GM13977 (cell line): Measurements from ENCODE around the gene BRSK2.

ENCODE experiments used
- DNase-seq: peaks from one replicate; pipeline ENCODE4 v3.0.0; 2012; ENCODE audit warnings: low spot score
- in situ Hi-C: fragments of 300-500 bp; cut with MboI; formaldehyde crosslinking; loops from one replicate; pipeline ENCODE4 v1.12.0; 2022; ENCODE audit warnings: low sequenced_read_pairs, low pct_unique_long_range_greater_than_20kb, mixed read lengths, inconsistent platforms; ENCODE audit not compliant: unreplicated experiment
- TF ChIP-seq, protein P1 (sequence below): IDR thresholded peaks from 2 replicates; pipeline ENCODE4 v1.5.1; 2012; ENCODE audit warnings: mild to moderate bottlenecking, control low read depth; ENCODE audit not compliant: insufficient read depth; ENCODE audit errors: extremely low read depth, missing control alignments

The BRSK2 gene

DNA sequence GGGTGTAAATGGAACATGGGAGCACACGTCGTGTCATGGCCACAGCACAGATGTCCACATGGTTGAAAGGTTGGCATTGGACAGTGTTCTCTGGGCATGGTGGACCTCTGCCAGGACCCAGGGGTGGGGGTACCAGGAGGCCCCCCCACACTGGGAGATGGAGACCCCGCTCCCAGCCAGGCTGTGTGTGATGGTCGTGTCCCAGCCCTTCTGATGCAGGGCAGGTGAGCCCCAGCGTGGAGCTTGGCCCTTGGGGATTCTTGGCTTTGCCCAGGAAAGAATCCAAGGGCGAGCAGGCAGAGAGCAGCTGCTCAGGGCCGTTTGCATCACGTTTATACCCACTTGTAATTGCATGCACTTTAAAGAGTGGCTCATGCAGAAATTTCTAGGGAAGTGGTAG lies 22.0 kb upstream of the BRSK2 start:
- no peak for DNase-seq
- in situ Hi-C loops, result no loop called here
- TF ChIP-seq, protein P1, sequence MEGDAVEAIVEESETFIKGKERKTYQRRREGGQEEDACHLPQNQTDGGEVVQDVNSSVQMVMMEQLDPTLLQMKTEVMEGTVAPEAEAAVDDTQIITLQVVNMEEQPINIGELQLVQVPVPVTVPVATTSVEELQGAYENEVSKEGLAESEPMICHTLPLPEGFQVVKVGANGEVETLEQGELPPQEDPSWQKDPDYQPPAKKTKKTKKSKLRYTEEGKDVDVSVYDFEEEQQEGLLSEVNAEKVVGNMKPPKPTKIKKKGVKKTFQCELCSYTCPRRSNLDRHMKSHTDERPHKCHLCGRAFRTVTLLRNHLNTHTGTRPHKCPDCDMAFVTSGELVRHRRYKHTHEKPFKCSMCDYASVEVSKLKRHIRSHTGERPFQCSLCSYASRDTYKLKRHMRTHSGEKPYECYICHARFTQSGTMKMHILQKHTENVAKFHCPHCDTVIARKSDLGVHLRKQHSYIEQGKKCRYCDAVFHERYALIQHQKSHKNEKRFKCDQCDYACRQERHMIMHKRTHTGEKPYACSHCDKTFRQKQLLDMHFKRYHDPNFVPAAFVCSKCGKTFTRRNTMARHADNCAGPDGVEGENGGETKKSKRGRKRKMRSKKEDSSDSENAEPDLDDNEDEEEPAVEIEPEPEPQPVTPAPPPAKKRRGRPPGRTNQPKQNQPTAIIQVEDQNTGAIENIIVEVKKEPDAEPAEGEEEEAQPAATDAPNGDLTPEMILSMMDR, result no peak

DNA sequence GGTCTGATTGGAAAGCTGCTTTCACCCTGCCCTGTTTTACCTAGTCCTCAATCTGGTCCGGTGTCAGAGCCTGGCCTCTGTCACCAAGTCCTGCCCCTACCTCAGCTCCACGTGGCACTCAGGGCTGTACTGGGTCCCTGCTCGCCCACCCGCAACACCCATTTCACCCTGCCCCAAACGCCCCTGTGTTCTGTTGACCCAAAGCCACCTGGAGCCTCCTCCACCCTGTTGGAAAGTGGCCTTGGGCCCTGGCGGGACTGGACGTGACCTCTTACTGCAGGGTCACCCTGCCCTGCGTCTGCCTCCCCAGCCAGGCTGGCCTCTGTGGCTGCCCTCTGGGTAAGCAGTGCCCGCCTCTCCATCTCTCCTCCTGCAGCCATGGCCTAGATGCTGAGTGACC lies 21.5 kb upstream of the BRSK2 start:
- in situ Hi-C loops, result no loop called here
- no peak for DNase-seq
- TF ChIP-seq, protein P1, result no peak

GRCh38 chr11:1368966-1369365 lies 20.8 kb upstream of the BRSK2 start:
- DNase-seq, result no peak
- TF ChIP-seq, protein P1, result no peak
- in situ Hi-C loops, result no loop called here

- in situ Hi-C loops, result no loop called here
- TF ChIP-seq, protein P1, result no peak
- no peak for DNase-seq
These were observed 20.2 kb upstream of the BRSK2 start for GRCh38 chr11:1369371-1370005.

DNA sequence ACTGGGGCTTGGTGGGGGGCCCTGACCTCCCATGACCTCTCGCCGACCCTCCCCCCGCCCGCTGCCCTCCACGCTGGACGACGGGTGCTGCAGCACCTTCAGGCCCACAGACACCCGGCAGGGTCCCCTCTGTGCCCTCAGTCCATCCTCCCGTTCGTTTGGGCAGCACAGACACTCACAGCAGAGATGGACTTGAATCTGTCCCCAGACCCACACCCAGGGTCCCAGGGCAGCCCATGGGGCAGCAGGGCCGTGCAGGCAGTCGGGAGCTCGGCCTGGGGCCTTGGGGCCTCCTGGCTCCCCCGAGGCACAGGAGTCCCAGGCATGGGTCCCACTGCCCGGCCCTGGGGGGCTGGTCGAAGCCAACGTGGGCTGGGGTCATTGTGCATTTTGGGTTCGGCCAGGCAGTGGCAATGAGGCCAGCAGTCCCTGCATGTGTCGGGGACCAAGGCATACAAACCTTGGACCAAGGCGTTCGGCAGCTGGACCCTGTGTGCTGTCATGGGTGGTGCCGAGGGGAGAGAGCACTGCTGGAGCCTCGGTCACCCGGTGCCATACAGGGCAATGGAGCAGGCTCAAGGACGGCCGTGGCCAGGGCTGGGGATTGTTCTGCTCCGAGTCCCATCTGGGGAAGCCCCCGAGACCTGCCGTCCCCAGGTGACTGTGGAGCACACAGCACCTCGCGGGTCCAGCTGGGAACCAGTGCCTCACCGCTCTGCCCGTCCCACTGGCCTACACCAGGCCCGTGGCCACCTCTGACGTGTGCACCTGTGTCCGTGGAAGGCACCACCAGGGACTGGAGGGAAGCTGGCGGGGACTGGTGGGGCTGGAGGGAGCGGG lies 19.3 kb upstream of the BRSK2 start:
- TF ChIP-seq, protein P1, result no peak
- DNase-seq, result no peak
- in situ Hi-C loops, result no loop called here

- no peak for DNase-seq
- in situ Hi-C loops, result no loop called here
- TF ChIP-seq, protein P1, result no peak
These were observed 18.8 kb upstream of the BRSK2 start for GRCh38 chr11:1371026-1371325.

DNA sequence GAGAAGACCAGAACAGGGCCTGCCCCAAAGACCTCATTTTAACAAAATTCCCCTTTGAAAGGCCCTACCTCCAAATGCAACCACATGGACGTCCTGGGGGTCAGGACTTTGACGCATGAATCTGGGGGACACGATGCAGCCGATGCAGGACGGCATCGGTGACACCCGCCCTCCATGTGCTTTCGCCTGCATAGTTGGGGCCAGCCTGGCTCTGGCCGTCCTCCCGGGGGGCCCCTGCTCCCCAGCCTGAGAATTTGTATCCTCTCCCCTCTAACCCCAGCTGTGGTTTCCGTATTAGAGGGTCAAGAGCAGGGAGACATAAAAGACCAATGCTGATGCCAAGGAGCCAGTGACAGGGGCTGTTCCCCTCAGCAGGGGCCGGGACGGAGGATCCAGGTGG lies 18.4 kb upstream of the BRSK2 start:
- TF ChIP-seq, protein P1, result no peak
- in situ Hi-C loops, result no loop called here
- DNase-seq, result no peak
